Right atrium auricular region (tissue), 2 donors: Measurements from ENCODE around the gene RHOF. TPM values are rescaled to one million over a fixed set of nuclear protein-coding genes. Genes with fewer than 3 reads are reported as not detected.

Experiments
- DNase-seq: peaks from one replicate; pipeline ENCODE4 v3.0.0-alpha.2; 2019; ENCODE audit warnings: low spot score
- H3K27ac ChIP-seq, 2 donors: fragments of 200-600 bp; sonication (generic); 1 replicate in 1 of 2; 2 replicates in 1 of 2; pipeline ENCODE4 v1.5.1; 2016 to 2019
- H3K27me3 ChIP-seq, 2 donors: fragments of 200-600 bp; sonication (generic); one replicate each; pipeline versions ENCODE4 v1.5.1 to v1.6.0; 2017 to 2019
- H3K36me3 ChIP-seq: fragments of 200-600 bp; sonication (generic); one replicate; pipeline ENCODE4 v1.5.1; 2016
- H3K4me1 ChIP-seq, 2 donors: fragments of 200-600 bp; sonication (generic); one replicate each; pipeline versions ENCODE4 v1.5.1 to v1.6.0; 2017 to 2019
- H3K4me3 ChIP-seq, 2 donors: fragments of 200-600 bp; sonication (generic); 1 replicate in 1 of 2; 2 replicates in 1 of 2; pipeline ENCODE4 v1.5.1; 2017 to 2019; ENCODE audit warnings: mild to moderate bottlenecking in 1 of 2, moderate library complexity in 1 of 2
- H3K9me3 ChIP-seq, 2 donors: fragments of 200-600 bp; sonication (generic); one replicate each; pipeline ENCODE4 v1.5.1; 2019
- CTCF ChIP-seq, 2 donors: fragments of 200-600 bp; sonication (generic); IDR thresholded peaks; one replicate each; pipeline ENCODE4 v1.5.1; 2019; ENCODE audit warnings: antibody characterized with exemption in 2 of 2
- total RNA-seq, 2 donors: library from RNA; depleted of rRNA; stranded (reverse); fragments of >200 nt; gene quantifications; one replicate each; pipeline ENCODE4 v1.1.0, GENCODE V29; 2016

RHOF gene
- total RNA-seq, 2 donors from 2014 or later = 7.3 to 21.9 TPM

GRCh38 chr12:121733849-121734248 is 59.6 kb downstream of the RHOF start:
- Histone ChIP-seq H3K4me1 (no peaks in the 10 kb centered on the region), H3K27me3 (no peaks in the 10 kb centered on the region), H3K4me3 (no peak overlapping the region), H3K9me3 (no peaks in the 10 kb centered on the region), H3K27ac (no peak overlapping the region), H3K36me3 (no peaks in the 10 kb centered on the region)
- TF ChIP-seq CTCF (IDR thresholded peaks at IDR 0.05) = no peak
- no peak for DNase-seq

- Histone ChIP-seq H3K27me3 (no peaks in the 10 kb centered on the region), H3K36me3 (no peaks in the 10 kb centered on the region), H3K4me1 (no peaks in the 10 kb centered on the region), H3K4me3 (no peak overlapping the region), H3K9me3 (no peaks in the 10 kb centered on the region), H3K27ac (no peak overlapping the region)
- no peak for TF ChIP-seq CTCF (IDR thresholded peaks at IDR 0.05)
- DNase-seq = no peak
Observed at GRCh38 chr12:121731473-121731872, 62.0 kb downstream of the RHOF start.

- H3K27me3 ChIP-seq = no peaks in the 10 kb centered on the region
- no peak overlapping the region for H3K27ac ChIP-seq
- DNase-seq = no peak
- H3K4me3 ChIP-seq = no peak overlapping the region
- H3K36me3 ChIP-seq = no peaks in the 10 kb centered on the region
- no peaks in the 10 kb centered on the region for H3K4me1 ChIP-seq
- H3K9me3 ChIP-seq = no peaks in the 10 kb centered on the region
- TF ChIP-seq CTCF (IDR thresholded peaks at IDR 0.05) = no peak
Observed at GRCh38 chr12:121729021-121729420, 64.5 kb downstream of the RHOF start.

Other genes starting within 250 kb of the RHOF start
- 10 to 100 TPM in 1 of 2 donors, 1 to 10 TPM in 1; 9.5 to 10.8 TPM for gene KDM2B, start 212.7 kb downstream of the RHOF start, total RNA-seq
- 1 to 10 TPM; 6.8 to 8.3 TPM for gene ORAI1, start 167.2 kb downstream of the RHOF start, total RNA-seq
- under 1 TPM in 1 of 2 donors, not detected in 1; 0.35 TPM for gene MORN3, start 124.0 kb downstream of the RHOF start, total RNA-seq
- gene TMEM120B, start 80.9 kb downstream of the RHOF start, total RNA-seq = 1 to 10 TPM; 3.3 to 4.7 TPM
- 1 to 10 TPM; 6.0 to 9.3 TPM for gene SETD1B, start 10.3 kb upstream of the RHOF start, total RNA-seq
- 1 to 10 TPM in 1 of 2 donors, under 1 TPM in 1; 0.39 to 1.3 TPM for gene HPD, start 65.2 kb upstream of the RHOF start, total RNA-seq
- gene PSMD9, start 95.1 kb upstream of the RHOF start, total RNA-seq = 10 to 100 TPM; 33.2 to 59.2 TPM
- gene CFAP251, start 124.9 kb upstream of the RHOF start, total RNA-seq = 1 to 10 TPM; 1.0 to 2.2 TPM
- gene BCL7A, start 228.2 kb upstream of the RHOF start, total RNA-seq = 10 to 100 TPM; 11.5 to 21.2 TPM